Cerebellar nuclear complex (tissue), 1 donor: Measurements from ENCODE around the gene TEKT5.
"Not testable (repeated sequence)": the region's sequence is repeated elsewhere in the genome, so short reads cannot be mapped to it uniquely, and the experiment has no call there.

Source experiments
- DNase-seq, 2 experiments: peaks; one replicate each; lab custom pipeline; 2025; lab: John Stamatoyannopoulos, UW

TEKT5 gene

DNA sequence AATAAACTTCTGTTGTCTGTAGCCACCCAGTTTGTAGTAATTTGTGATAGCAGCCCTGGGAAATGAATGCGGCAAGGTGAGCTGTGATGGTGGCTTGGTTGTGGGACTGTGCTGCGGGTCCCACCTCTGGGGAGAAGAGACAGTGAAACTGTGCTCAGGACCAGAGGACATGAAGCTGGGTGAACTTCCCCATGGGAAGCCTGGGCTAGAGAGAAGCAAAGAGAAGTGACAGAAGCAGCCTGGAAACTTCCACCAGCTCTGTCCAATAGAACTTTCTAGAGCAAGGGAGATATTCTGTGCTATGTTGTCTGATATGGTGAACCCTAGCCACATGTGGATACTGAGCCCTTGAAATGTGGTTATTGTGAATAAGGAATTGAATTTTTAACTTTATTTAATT is 62.8 kb downstream of the TEKT5 start:
- no peak for DNase-seq

DNA sequence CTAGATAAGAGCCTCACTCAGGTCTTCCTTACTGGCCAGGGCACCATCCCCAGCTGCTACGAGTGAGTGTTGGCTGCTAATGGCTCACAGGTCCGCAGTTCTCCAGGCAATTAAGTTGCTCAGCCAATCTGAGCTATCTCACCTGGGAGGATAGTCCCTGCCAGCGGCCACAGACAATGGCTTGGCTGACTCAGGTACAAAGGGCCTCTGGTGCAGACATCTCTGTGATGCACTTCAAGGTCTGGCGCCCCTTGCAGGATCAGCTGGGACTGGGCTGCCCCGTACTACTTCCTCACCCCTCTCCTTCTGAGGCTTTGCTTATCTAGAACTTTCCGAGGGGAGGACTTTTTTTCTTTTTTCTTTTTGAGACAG is 65.2 kb downstream of the TEKT5 start:
- DNase-seq: no peak

DNA sequence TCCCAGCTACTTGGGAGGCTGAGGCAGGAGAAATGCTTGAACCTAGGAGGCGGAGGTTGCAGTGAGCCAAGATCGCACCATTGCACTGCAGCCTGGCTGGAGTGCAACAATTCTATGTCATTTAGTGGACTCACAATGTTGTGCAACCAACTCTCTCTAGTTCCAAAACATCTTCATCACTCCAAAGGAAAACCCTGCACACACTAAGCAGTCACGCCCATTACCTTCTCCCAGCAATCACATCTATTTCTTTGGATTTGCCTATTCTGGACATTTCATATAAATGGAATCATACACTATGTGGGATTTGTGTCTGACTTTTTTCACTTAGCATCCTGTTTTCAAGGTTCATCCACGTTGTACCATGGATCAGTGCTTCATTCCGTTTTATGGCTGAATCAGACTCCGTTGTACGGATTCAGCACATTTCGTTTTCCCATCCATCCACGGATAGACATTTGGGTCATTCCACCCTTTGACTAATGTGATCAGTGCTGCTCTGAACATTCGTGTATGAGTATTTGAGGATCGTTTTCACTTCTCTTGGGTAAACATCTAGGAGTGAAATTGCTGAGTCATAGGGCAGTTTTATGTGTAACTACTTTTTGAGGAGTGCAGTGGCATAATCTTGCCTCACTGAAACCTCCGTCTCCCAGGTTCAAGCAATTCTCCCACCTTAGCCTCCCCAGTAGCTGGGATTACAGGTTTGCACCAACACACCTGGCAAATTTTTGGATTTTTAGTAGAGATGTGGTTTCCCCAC is 69.0 kb downstream of the TEKT5 start:
- no peak for DNase-seq

DNA sequence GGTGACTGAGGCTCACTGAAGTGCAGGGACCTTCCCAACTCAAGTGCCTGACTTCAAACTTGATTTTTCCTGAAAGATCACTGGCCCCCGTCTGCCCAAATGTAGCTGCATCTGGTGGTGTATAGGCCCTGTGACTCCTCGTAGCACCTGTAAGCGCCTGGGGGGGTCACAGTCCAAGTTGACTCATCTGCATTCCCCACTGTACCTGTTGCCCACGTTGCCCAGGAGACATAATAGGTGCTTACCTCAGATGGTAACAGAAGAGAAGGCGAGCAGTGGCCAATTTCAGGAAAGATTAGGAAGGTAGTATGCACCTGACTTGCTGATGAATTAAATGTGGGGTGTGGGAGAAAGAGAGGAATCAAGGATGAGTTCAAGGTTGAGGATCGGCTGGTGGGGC is 70.2 kb downstream of the TEKT5 start:
- DNase-seq: no peak

DNA sequence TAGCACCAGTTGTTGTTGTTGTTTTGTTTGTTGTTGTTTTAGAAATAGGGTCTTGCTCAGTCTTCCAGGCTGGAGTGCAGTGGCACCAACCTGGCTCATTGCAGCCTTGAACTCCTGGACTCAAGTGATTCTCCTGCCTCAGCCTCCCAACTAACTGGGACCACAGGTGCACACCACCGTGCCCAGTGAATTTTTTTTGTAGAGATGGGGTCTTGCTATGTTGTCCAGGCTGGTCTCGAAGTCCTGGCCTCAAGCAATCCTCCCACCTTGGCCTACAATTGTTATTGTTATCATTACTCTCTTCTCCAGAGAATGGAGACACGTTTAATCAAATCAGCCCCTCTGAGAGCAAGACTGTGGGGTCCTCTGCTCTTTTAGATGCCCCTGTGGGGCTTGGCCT is 71.7 kb downstream of the TEKT5 start:
- DNase-seq: no peak

DNA sequence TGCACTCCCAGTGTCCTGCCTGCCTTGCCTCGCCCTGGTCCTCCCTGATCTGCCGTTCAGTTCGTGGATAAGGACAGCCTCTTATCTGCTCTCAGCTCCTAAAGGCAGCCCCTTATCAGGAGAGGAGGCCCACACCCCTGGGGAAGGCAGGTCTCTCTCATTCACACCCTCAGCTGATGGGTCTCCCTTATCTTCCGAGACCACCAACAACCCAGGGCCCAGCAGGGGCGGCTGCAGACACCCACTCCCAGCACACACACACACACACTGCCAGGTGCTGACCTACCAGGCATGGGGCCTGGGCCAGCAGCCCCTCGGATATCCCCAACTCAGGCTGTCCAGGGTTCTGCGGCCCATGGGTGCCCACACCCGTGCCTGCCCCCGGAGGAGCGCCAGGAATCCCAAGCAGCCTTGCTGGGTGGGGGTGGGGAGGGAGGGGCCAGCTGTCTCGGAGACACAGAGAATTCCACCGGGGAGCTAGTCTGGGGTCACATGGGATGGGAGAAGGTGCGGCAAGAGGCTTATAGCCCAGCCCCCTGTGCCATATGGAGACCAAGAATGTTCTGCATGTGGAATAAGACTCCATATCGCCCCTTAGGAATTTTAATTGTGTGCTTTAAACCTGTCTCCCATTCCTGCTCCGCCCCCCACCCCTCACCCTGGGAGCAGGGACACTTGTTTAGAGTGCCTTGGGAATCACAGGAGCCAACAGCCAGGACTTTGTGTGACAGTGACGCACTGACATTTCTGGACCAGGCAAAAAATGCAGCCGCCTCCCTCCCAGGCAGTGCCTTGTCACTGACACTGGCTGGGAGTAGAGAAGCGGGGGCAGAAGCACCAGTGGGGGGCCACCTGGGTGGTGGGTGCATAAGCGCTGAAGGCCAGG is 72.5 kb downstream of the TEKT5 start:
- no peak for DNase-seq

DNA sequence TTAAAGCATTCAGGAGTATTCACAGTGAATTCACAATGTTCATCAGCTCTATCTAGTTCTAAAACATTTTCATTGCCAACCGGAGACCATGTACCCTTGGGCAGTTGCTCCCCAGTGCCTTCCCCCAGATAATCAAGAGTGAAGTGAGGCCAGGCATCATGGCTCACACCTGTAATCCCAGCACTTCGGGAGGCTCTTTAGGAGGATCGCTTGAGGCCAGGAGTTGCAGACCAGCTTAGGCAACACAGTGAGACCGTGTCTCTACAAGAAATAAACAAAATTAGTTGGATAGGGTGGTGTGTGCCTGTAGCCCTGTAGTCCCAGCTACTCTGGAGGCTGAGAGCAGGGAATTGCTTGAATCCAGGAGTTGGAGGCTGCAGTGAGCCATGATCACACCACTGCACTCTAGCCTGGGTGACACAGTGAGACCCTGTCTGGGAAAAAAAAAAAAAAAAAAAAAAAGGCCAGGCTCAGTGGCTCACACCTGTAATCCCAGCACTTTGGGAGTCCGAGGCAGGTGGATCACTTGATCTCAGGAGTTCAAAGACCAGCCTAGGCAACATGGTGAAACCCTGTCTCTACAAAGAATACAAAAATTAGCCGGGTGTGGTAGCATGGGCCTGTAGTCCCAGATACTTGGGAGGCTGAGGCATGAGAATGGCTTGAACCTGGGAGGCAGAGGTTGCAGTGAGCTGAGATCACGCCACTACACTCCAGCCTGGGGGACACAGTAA is 73.3 kb downstream of the TEKT5 start:
- DNase-seq: not testable (repeated sequence)

DNA sequence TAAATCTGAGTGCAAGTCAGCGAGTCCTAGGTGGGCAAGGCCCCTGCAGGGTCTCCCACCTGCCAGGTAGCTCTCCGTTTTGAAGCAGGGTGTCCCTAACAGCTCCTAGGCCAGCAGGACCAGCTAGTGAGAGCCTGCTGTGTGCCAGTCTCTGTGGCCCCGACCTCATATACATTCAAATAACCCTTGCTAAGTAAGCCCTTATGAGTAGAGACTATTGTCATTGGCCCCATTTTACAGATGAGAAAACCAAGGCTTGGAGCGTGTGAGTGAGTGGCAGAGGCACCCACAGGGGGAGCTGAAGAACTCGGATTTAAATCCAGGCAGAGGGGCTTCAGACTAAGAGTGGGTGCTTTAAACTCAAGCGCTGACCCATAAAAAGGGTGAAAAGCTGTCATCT is 74.6 kb downstream of the TEKT5 start:
- DNase-seq: no peak

DNA sequence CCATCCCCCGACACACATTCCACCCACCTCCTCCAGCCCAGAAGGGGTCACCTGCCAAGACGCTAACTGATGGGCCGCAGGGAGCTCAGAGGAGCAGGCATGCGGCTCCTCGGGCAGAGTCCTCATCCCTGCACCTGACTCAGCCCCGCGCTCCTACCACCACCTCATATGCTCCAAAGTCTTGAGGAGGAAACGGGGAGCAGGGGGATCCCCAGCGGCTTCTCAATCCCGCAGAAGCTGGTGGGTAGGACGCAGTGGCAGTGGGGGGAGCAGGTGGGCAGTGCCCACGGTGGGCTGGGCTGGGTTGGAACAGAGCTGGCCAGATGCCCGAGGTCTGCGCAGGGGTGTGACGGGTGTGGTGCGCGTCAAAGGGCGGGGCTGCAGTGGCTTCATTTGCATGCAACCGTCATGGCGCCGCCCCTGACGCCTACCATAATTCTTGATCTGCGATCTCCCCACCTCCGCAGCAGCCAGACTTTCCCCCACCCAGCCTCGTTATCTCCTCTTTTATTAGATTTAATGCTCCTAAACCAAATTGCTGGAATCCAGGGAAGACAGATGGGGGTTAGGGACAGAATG is 75.4 kb downstream of the TEKT5 start:
- DNase-seq: no peak

DNA sequence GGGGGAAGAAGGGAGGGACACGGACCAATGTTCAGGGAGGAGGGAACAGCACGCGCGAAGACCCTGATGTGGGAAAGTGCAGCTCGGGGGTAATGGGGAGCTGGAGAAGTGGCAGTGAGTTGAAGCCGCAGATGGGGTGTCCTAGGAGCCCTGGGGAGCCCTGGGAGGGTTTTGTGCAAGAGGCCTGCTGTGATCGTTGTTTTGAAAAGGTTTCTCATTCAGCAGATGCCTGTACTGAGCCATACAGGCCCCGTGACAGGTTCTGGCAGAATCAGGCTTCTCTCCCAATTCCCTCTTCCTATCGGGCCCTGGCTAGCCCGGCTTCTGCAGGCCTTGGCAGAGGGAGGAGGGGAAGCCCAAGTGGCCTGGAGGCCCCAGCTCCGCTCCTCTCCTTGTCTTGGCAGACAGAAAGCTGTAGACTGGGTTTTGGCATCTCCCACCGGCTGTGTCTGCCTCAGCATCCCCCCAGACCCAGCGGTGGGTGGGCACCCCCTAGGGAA is 76.0 kb downstream of the TEKT5 start:
- DNase-seq: peak in 1 of 2 experiments; percentile 10

DNA sequence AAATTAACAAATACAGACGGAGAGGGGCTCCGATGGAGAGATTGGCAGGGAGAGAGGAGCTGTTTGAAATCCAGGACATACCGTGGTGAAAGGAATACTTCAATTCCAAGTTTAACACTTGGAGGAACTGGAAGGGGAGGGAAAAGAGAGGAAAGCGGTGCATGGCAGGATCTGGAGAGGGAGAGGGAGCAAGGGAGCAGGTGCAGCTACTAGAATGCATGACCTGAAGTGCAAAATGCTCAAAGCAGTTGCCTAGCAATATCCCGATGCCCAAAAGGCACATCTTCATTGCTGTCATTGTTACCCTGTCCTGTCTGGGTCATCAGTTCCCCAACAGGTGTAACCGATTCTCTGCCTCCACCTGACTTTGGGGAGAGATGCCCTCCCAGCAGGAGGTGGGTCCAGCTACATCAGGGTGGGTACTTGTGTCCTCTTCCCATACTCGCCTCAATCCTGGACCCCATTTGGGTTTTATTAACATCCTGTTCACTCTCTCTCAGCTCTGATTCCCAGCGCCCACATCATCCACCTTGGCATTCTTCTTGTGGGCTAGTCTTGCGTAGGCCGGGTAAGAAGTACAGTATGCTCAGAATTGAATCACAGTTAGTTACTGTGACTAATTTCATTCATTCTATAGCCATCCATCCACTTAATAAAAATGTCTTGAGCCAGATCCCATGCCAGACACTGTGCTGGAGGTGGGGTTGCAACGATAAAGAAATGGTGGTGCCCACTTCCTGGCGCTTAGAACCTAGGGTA is 76.9 kb downstream of the TEKT5 start:
- DNase-seq: no peak

DNA sequence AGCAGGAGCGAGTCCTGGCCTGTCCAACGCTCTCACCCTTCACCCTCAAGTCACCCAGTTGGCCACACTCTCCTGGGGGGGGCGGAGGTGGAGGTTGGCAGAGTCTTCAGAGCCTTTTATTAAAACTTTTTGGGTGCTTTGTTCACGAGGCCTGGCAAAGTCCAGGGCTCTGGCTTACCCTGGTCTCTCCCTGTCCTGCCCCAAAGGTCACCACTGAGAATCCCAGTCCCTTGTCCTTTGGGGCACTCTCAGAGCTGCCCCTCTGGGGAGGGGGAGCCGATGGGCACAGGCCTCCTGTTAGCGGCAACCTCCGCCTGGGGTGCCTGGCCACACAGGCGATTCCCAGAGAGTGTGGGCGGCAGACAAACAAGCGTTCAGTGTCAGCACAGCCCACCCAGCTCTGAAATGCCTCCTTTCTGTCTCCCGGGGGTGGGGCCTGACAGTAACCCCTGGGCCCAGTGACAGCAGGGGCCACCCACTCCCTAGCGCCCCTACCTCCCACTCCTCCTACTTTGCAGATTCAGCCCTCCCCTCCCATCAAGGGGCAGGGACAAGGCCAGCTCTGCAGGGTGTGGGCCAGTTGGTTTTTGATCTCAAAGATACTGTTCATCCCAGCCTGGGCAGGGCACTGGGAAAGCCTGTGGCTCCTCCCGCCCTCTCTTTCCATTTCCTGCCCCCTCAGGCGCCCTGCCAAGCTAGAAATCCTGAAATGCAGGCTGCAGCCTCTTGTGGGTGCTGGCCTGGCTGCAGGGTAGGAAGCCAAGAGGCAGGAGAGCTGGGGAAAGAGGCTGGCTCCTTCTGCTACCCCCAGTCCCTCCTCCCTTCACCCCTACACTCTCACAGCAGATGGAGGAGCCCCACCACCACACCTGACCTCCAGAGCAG is 77.7 kb downstream of the TEKT5 start:
- DNase-seq: no peak

DNA sequence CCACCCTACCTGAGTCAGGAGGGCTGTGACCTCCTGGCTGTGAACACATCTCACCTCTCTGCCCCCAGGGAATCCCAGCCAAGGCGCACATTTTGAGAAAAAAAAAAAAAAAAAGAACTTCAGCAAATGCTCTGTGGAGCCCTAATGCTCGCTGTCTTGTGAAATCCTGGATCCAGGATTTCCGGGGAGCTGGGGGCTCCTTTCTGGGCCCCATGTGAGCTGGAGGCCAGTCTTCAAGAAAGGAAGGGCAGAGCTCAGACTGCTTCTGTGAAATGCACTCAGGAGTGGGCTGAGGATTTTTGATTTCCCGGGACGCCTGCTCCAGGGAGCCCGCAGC is 78.3 kb downstream of the TEKT5 start:
- no peak for DNase-seq

DNA sequence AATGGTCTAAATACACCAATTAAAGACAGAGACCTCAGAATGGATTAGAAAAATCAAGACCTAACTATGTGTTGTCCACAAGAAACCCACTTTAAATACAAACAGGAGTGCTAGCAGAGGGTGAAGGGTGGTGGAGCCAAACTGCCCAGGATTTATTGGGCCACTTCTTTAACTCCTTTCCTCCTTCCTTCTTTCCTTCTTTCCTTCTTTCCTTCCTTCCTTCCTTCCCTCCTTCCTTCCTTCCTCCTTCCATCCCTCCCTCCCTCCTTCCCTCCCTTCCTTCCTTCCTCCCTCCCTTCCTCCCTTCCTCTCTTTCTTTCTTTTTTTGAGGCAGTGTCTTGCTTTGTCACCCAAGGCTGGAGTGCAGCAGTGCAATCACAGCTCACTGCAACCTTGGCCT is 80.0 kb downstream of the TEKT5 start:
- DNase-seq: no peak

DNA sequence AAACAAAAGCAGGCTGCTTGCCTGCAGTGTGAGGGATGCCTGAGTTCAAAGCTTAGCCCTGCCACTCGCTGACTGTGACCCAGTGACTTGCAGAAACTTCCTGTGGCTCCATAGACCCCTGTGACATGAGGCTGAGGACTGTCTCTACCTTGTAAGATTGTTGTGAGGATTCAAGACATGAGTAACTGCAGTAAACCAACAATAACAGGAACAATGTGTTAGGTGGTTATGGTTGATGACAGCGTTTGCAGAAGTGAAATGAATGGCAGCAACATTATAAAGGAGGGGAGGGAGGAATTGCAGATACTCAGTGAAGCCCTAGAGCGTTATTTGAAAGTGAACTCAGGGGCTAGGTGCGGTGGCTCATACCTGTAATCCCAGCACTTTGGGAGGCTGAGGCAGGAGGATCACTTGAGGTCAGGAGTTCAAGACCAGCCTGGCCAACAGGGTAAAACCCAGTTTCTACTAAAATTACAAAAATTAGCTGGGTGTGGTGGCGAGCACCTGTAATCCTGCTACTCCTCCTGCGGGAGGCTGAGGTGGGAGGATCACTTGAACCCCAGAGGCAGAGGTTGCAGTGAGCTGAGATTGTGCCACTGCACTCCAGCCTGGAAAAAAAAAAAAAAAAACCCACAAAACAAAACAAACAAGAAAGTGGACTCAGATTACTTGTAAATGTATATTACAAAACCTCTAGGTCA is 80.8 kb downstream of the TEKT5 start:
- no peak for DNase-seq

DNA sequence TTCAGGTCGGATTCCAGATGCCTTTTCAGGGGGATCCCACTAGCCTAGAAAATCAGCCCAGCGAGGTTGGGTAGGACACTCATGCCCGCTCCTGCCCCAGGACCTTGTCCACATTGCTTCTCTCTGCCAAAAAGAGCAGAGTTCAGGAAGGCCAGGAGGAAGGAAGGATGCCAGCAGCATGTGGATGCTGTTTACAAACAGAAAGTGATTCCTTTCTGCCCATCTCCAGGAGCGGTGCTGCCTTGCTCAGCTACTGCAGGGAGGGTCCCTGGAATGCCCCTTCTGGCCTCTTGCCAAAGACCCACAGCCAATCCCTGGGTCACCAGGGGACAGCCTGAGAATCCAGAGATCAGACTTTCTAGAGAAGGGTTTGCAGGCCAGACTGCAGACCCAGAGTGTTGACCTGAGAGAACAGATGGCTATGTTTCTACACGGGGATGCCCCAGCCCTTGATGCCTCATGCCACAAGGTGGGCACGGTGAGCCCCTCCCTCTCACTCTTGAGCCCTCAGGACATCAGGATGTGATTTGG is 82.0 kb downstream of the TEKT5 start:
- DNase-seq: no peak

DNA sequence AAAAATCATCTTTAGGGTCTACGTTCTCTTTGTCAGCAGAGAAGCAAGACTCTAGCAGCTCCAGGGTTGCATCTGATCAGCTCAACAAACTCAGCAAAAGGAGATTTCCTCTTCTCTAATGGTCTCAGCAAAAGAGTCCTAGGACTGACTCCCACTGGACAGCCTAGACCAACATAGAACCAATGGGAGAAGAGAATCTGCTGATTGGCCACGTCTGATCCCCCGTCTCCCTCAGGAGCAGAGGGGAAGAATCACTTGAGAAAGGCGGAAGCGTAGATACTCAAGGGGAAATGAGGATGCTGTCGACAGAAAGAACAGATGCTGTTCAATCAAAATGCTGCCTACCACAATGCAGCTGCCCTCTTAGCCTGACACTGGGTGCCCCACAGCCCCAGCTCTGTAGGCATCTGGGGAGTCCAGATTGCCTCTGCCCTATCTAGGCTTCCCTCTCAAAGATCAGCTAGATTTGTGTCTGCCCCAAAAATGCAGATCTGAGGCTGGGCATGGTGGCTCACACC is 82.8 kb downstream of the TEKT5 start:
- DNase-seq: no peak

DNA sequence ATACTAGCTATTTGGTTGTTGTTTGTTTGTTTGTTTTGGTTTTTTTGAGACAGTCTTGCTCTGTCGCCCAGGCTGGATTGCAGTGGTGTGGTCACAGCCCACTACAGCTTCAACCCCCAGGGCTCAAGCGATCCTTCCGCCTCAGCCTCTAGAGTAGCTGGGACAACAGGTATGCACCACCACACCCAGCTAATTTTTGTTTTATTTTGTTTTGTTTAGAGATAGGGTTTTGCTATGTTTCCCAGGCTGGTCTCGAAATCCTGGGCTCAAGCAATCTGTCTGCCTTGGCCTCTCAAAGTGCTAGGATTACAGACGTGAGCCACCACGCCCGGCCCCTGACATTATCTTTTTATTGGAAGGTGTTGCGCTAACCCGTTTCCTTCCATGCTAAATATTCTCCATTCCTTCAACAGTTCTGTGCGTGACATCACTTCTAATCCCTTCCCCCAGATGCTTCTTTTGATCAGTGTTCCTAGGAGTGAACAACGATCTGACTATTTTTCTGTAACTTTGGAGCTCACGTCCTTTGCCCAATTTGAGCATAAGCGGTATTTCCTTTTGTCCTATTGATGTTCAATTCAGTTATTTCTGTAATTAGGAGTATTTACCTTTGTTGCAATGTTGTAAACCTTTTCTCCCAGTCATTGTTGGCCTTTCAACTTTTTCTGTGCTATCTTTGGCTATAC is 84.1 kb downstream of the TEKT5 start:
- no peak for DNase-seq

DNA sequence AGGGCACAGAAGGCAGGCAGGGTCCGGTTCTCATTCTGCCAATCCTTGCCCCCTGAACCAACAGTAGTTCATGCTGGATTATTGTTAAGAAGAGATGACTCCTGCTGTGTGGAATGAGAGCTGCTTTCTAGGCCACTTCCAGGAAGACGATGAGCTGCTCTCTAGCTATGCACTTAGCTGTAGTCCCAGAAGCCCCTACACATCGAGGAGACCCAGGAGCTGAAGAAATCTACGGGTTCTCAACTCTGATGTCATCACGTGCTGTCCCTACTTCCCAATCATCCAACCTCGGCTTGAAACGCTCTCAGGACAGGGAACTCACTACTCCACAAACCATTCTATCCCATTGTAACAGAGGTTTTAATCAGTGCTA is 85.3 kb downstream of the TEKT5 start:
- no peak for DNase-seq
